A549 (cell line): ENCODE data around the gene ELL2.

Experiments used
- CEBPB ChIP-seq, 2 experiments: fragments of >200 bp in 1 of 2; sonication (Bioruptor Twin) in 1 of 2; formaldehyde crosslinking in 1 of 2; IDR thresholded peaks; 2 replicates each; pipeline ENCODE4 v1.6.1; 2012 to 2016
- CTCF ChIP-seq: fragments of >200 bp; sonication (Bioruptor Twin); formaldehyde crosslinking; IDR thresholded peaks from 3 replicates; pipeline ENCODE4 v1.5.1; 2016
- ESRRA ChIP-seq: fragments of 150-350 bp; IDR thresholded peaks from 2 replicates; pipeline ENCODE4 v1.6.1; 2014; ENCODE audit warnings: mild to moderate bottlenecking, low read length, borderline replicate concordance
- FOSB ChIP-seq: fragments of 250-450 bp; sonication (Bioruptor Pico); IDR thresholded peaks from 2 replicates; pipeline ENCODE4 v1.5.0; 2020; ENCODE audit warnings: mild to moderate bottlenecking, moderate library complexity
- MAZ ChIP-seq: fragments of 150-350 bp; IDR thresholded peaks from 2 replicates; pipeline ENCODE4 v1.6.1; 2014; ENCODE audit warnings: antibody characterized with exemption, low read depth, low read length, borderline replicate concordance
- NR3C1 ChIP-seq: fragments of >200 bp; sonication (Bioruptor Twin); formaldehyde crosslinking; IDR thresholded peaks from 3 replicates; pipeline ENCODE4 v1.6.1; 2017
- POLR2A ChIP-seq: IDR thresholded peaks from 2 replicates; pipeline ENCODE4 v1.6.1; 2012; ENCODE audit warnings: mild to moderate bottlenecking, low read length
- RAD21 ChIP-seq, 2 experiments: fragments of >200 bp in 1 of 2; sonication (Bioruptor Twin) in 1 of 2; formaldehyde crosslinking in 1 of 2; IDR thresholded peaks in 1 of 2; conservative IDR thresholded peaks in 1 of 2; 2 replicates in 1 of 2; 3 replicates in 1 of 2; pipeline ENCODE4 v1.6.1; 2012 to 2018; ENCODE audit warnings: inconsistent platforms in 1 of 2

- TF ChIP-seq CEBPB (IDR thresholded peaks at IDR 0.05) (no peak), CTCF (no peak), POLR2A (no peak), ESRRA (no peak), MAZ (no peak), FOSB (no peak), NR3C1 (no peak), RAD21 (conservative IDR thresholded peaks at IDR 0.05 in 1 of 2, IDR thresholded peaks at IDR 0.05 in 1 of 2) (no peak)
Measured at GRCh38 chr5:95988877-95989276, 27.2 kb upstream of the ELL2 start.
